GM12864 (cell line): ENCODE measurements around the gene CRYGA.
"Not testable (repeated sequence)": the region's sequence is repeated elsewhere in the genome, so short reads cannot be mapped to it uniquely, and the experiment has no call there.

Source experiments
- DNase-seq: peaks from one replicate; pipeline ENCODE4 v3.0.0-alpha.2; 2011; ENCODE audit warnings: low read depth
- H3K4me3 ChIP-seq: 2 replicates; pipeline ENCODE4 v1.5.1; 2011; ENCODE audit warnings: mild to moderate bottlenecking, low read depth, low read length, control low read depth
- CTCF ChIP-seq: IDR thresholded peaks from 2 replicates; pipeline ENCODE4 v1.5.1; 2011; ENCODE audit warnings: low read depth, mild to moderate bottlenecking, moderate library complexity, low read length, control low read depth, inconsistent platforms; ENCODE audit errors: missing control alignments

Gene CRYGA

GRCh38 chr2:208125251-208125650 lies 38.1 kb downstream of the CRYGA start:
- no peak for DNase-seq
- TF ChIP-seq CTCF = no peak
- H3K4me3 ChIP-seq = no peak overlapping the region

- not testable (repeated sequence) for H3K4me3 ChIP-seq, DNase-seq
These were observed 39.2 kb downstream of the CRYGA start, which contains the start of gene CRYGD for GRCh38 chr2:208124013-208124715. Gene CRYGD (minus strand): TSS chr2:208124524. CDS start chr2:208124473, 51 bp downstream.

- no peak for DNase-seq
- TF ChIP-seq CTCF = no peak
- no peak overlapping the region for H3K4me3 ChIP-seq
These were observed 41.1 kb downstream of the CRYGA start for GRCh38 chr2:208122248-208122647.

- no peak for DNase-seq
- H3K4me3 ChIP-seq = no peak overlapping the region
- no peak for TF ChIP-seq CTCF
These were observed 44.5 kb downstream of the CRYGA start for GRCh38 chr2:208118918-208119317.

GRCh38 chr2:208117390-208117789 lies 46.0 kb downstream of the CRYGA start:
- DNase-seq, H3K4me3 ChIP-seq: not testable (repeated sequence)

- H3K4me3 ChIP-seq = no peak overlapping the region
- no peak for DNase-seq
- no peak for TF ChIP-seq CTCF
These were observed 50.4 kb downstream of the CRYGA start for GRCh38 chr2:208112969-208113368.

GRCh38 chr2:208112273-208112745 lies 51.1 kb downstream of the CRYGA start:
- DNase-seq, H3K4me3 ChIP-seq: not testable (repeated sequence)
